Measurements from ENCODE around the gene STPG4. TPM values are rescaled to one million over a fixed set of nuclear protein-coding genes. Genes with fewer than 3 reads are reported as not detected.

The STPG4 gene
- total and polyA plus RNA-seq, 2 of the 8 experiments (the other 6 are each of a cell fraction or from before 2014, with no cell fraction given) = 0.28 TPM; not detected in 1

DNA sequence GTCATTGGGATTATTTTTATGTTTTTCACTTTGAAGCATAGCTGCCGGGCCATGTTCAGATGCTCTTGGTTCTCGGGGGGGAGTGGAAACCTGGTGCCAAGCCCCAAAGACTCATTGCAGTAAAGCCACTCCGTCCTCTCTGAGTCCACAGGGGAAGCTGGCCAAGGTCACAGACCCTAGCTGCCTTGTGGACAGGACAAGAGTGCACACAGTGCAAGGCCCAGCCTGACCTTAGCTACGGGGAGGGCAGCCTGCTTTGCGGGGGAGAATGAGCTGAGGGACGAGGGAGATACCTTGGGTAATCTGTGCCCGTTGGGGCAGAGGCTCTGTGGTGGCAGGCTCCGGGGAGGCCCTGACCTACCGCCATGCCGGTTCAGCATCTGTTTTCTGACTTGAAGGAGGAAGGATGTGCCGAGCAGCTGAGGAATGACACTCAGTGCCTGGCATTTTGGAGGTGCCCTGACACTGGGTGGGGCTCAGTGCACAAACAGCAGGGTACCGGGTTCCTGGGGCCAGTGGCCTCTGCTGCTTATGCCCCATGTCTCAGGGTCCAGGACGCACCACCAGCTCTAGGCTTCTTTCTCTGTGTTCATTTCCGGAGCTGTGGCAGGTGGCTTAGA lies 87.2 kb downstream of the STPG4 start:
- no peak overlapping the region for H2AFZ ChIP-seq (ENCODE audit: low read length)
- DNase-seq (ENCODE audit: low read depth in 1 of 2, low spot score in 2 of 2) (no peak), FAIRE-seq (no peak)
- peak overlapping the region; percentile 80; the same call in 1 of the 2 replicates for H2BK12ac ChIP-seq (ENCODE audit: low read depth, low read length)
- H4K5ac ChIP-seq (ENCODE audit: insufficient read length, low read depth, low read length) = no peak overlapping the region
- peak overlapping the region; percentile 95; the same call in 1 of the 2 replicates for H2AK5ac ChIP-seq (ENCODE audit: low read depth, low read length)
- peaks cover 2 to 30% (median 21%) of the 10 kb centered on the region in 4 experiments for H3K4me1 ChIP-seq (replicated peaks in 1 of 4; ENCODE audit: control insufficient read depth in 3 of 4, insufficient read depth in 4 of 4, low read length in 3 of 4)
- H3K27ac ChIP-seq (ENCODE audit: low read depth, low read length) = no peak overlapping the region
- H2BK15ac ChIP-seq (ENCODE audit: low read length) = no peak overlapping the region
- H3K18ac ChIP-seq (ENCODE audit: extremely low read depth, low read length) = no peak overlapping the region
- H3K9me3 ChIP-seq (ENCODE audit: insufficient read depth in 2 of 2, low read depth in 1 of 2, low read length in 1 of 2) = no peaks in the 10 kb centered on the region
- H3K79me2 ChIP-seq (ENCODE audit: control insufficient read depth in 1 of 2, insufficient read depth in 2 of 2, low read length in 2 of 2) = no peaks in the 10 kb centered on the region
- no peaks in the 10 kb centered on the region for H4K20me1 ChIP-seq (replicated peaks in 1 of 2; ENCODE audit: control insufficient read depth in 1 of 2, insufficient read depth in 2 of 2, low read length in 2 of 2)
- H4K91ac ChIP-seq (replicated peaks; ENCODE audit: insufficient read length, low read length) = no peak overlapping the region
- H3K14ac ChIP-seq (ENCODE audit: insufficient read length) = no peak overlapping the region
- H3K4me3 ChIP-seq (ENCODE audit: extremely low read depth in 1 of 4, insufficient read depth in 2 of 4, low read depth in 3 of 4, low read length in 4 of 4) = no peak overlapping the region
- H2BK20ac ChIP-seq (ENCODE audit: low read length) = no peak overlapping the region; the same call in 1 of the 2 replicates
- H4K8ac ChIP-seq (ENCODE audit: extremely low read depth, insufficient read depth, low read length) = no peak overlapping the region
- no peak overlapping the region for H2BK120ac ChIP-seq (replicated peaks; ENCODE audit: low read depth, low read length)
- ChIA-PET CTCF (ENCODE audit: partially characterized antibody) (interaction anchor here (1.0 to 1.7 kb wide), 9 partner anchors 9 to 335 kb away, joined by 3 to 5 read pairs (median 4); partner anchors contain the start of gene MSH2), POLR2A (ENCODE audit: partially characterized antibody) (interaction anchor here (0.8 to 1.4 kb wide), 2 partner anchors 14 to 31 kb away, joined by 3 to 5 read pairs; no protein-coding TSS in a partner anchor)
- H2BK5ac ChIP-seq (ENCODE audit: low read depth, low read length) = 0 out of 2 replicates have a peak overlapping the region, but pooled peaks have one; percentile 7
- no peaks in the 10 kb centered on the region for H3K36me3 ChIP-seq (ENCODE audit: control insufficient read depth in 2 of 4, insufficient read depth in 4 of 4, low read length in 3 of 4)
- no peak overlapping the region for H3K23ac ChIP-seq (ENCODE audit: insufficient read length)
- H3K9ac ChIP-seq (replicated peaks in 1 of 4; ENCODE audit: extremely low read depth in 1 of 4, low read depth in 3 of 4, low read length in 3 of 4) = no peak overlapping the region
- no peak overlapping the region for H3K4ac ChIP-seq (replicated peaks; ENCODE audit: insufficient read length, low read depth, low read length)
- H3K4me2 ChIP-seq (ENCODE audit: insufficient read depth in 1 of 2, low read depth in 2 of 2, low read length in 2 of 2) = no peak overlapping the region
- H3K27me3 ChIP-seq (replicated peaks in 1 of 4; ENCODE audit: control insufficient read depth in 3 of 4, extremely low read depth in 1 of 4, insufficient read depth in 3 of 4, low read length in 3 of 4) = no peaks in the 10 kb centered on the region
- no peaks in the 10 kb centered on the region for H3K23me2 ChIP-seq (ENCODE audit: low read depth, low read length)
- no peak overlapping the region for H3K56ac ChIP-seq (replicated peaks; ENCODE audit: insufficient read length, low read depth, low read length)
- H3K79me1 ChIP-seq (ENCODE audit: low read depth, low read length) = no peaks in the 10 kb centered on the region
- WGBS, 2 experiments (ENCODE audit: extremely low coverage in 1 of 2, insufficient coverage in 1 of 2, insufficient read length in 1 of 2, insufficient replicate concordance in 2 of 2, low coverage in 1 of 2, low lambda C conversion rate in 2 of 2, missing lambda C conversion rate in 1 of 2) = 91% methylated on average over 14 of the region's 14 CpGs; no CpG with 5 or more reads in 1 of the 2 experiments
- TF ChIP-seq CHD1 (IDR thresholded peaks at IDR 0.05; ENCODE audit: low read depth, low read length) = no peak
- TF ChIP-seq NRF1 (IDR thresholded peaks at IDR 0.05; ENCODE audit: low read depth, low read length) = no peak
- TF ChIP-seq RNF2 (IDR thresholded peaks at IDR 0.05; ENCODE audit: borderline replicate concordance, low read depth, low read length, missing control alignments, poor library complexity, severe bottlenecking) = no peak
- TF ChIP-seq KDM4A (IDR thresholded peaks at IDR 0.05; ENCODE audit: low read depth, low read length, severe bottlenecking) = no peak
- no peak for TF ChIP-seq CEBPB (IDR thresholded peaks at IDR 0.05; ENCODE audit: low read depth, low read length)
- TF ChIP-seq EP300 (IDR thresholded peaks at IDR 0.05; ENCODE audit: borderline replicate concordance in 1 of 2, low read depth in 2 of 2, low read length in 2 of 2) = no peak
- no peak for TF ChIP-seq HDAC2 (IDR thresholded peaks at IDR 0.05; ENCODE audit: borderline replicate concordance in 1 of 2, low read depth in 2 of 2, low read length in 2 of 2)
- no peak for TF ChIP-seq FOSL1 (IDR thresholded peaks at IDR 0.05; ENCODE audit: insufficient read depth, low read depth, low read length)
- TF ChIP-seq, protein P1, sequence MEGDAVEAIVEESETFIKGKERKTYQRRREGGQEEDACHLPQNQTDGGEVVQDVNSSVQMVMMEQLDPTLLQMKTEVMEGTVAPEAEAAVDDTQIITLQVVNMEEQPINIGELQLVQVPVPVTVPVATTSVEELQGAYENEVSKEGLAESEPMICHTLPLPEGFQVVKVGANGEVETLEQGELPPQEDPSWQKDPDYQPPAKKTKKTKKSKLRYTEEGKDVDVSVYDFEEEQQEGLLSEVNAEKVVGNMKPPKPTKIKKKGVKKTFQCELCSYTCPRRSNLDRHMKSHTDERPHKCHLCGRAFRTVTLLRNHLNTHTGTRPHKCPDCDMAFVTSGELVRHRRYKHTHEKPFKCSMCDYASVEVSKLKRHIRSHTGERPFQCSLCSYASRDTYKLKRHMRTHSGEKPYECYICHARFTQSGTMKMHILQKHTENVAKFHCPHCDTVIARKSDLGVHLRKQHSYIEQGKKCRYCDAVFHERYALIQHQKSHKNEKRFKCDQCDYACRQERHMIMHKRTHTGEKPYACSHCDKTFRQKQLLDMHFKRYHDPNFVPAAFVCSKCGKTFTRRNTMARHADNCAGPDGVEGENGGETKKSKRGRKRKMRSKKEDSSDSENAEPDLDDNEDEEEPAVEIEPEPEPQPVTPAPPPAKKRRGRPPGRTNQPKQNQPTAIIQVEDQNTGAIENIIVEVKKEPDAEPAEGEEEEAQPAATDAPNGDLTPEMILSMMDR (IDR thresholded peaks at IDR 0.05; ENCODE audit: control extremely low read depth in 1 of 3, insufficient read depth in 1 of 3, low read depth in 1 of 3, low read length in 3 of 3) = no peak

Data from H1 (cell line).